HepG2 (cell line): Measurements from ENCODE around the gene GPR17. TPM values are rescaled to one million over a fixed set of nuclear protein-coding genes. Genes with fewer than 3 reads are reported as not detected.
A peak's percentile ranks its signal among the peaks of the same experiment; 100 is the strongest.

ENCODE experiments used
- CENPX ChIP-seq: sonication (generic); formaldehyde crosslinking; IDR thresholded peaks from 2 replicates; pipeline ENCODE4 v1.9.0; 2021; ENCODE audit warnings: mild to moderate bottlenecking, missing genetic modification reagents, moderate library complexity
- DNMT1 ChIP-seq: sonication (generic); formaldehyde crosslinking; IDR thresholded peaks from 2 replicates; pipeline ENCODE4 v1.5.1; 2020; ENCODE audit warnings: mild to moderate bottlenecking, missing genetic modification reagents
- FOXC1 ChIP-seq: sonication (generic); formaldehyde crosslinking; IDR thresholded peaks from 2 replicates; pipeline ENCODE4 v1.8.0; 2022; ENCODE audit warnings: mild to moderate bottlenecking, missing genetic modification reagents, borderline replicate concordance
- HNRNPLL ChIP-seq: fragments of 200-400 bp; formaldehyde crosslinking; IDR thresholded peaks from 2 replicates; pipeline ENCODE4 v1.6.1; 2017; ENCODE audit warnings: mild to moderate bottlenecking, low read depth, low read length; ENCODE audit not compliant: poor library complexity, severe bottlenecking
- JUNB ChIP-seq: sonication (generic); formaldehyde crosslinking; IDR thresholded peaks from 2 replicates; pipeline ENCODE4 v1.8.0; 2022; ENCODE audit warnings: missing genetic modification reagents, mild to moderate bottlenecking, borderline replicate concordance
- LRRFIP1 ChIP-seq: sonication (generic); formaldehyde crosslinking; conservative IDR thresholded peaks from 2 replicates; pipeline ENCODE4 v1.4.0; 2020; ENCODE audit warnings: missing genetic modification reagents
- MLXIP ChIP-seq: sonication (generic); formaldehyde crosslinking; IDR thresholded peaks from 2 replicates; pipeline ENCODE4 v1.9.0; 2021; ENCODE audit warnings: missing genetic modification reagents, borderline replicate concordance
- PBX2 ChIP-seq: IDR thresholded peaks from 2 replicates; pipeline ENCODE4 v1.6.1; 2016; ENCODE audit warnings: control low read depth
- TFAP4 ChIP-seq: sonication (generic); IDR thresholded peaks from 2 replicates; pipeline ENCODE4 v1.6.1; 2016; ENCODE audit warnings: low read depth, borderline replicate concordance
- ZKSCAN1 ChIP-seq: fragments of 150-350 bp; IDR thresholded peaks from 2 replicates; pipeline ENCODE4 v1.6.1; 2014; ENCODE audit warnings: low read length
- ZKSCAN5 ChIP-seq: sonication (generic); formaldehyde crosslinking; IDR thresholded peaks from 2 replicates; pipeline ENCODE4 v1.5.1; 2020; ENCODE audit warnings: mild to moderate bottlenecking, missing genetic modification reagents
- ZNF276 ChIP-seq: sonication (generic); formaldehyde crosslinking; IDR thresholded peaks from 2 replicates; pipeline ENCODE4 v1.4.0; 2020; ENCODE audit warnings: mild to moderate bottlenecking, low read depth, missing genetic modification reagents
- ZNF44 ChIP-seq: sonication (generic); formaldehyde crosslinking; IDR thresholded peaks from 2 replicates; pipeline ENCODE4 v1.5.1; 2020; ENCODE audit warnings: mild to moderate bottlenecking, missing genetic modification reagents
- ZNF451 ChIP-seq: sonication (generic); formaldehyde crosslinking; IDR thresholded peaks from 2 replicates; pipeline ENCODE4 v1.5.0; 2020; ENCODE audit warnings: mild to moderate bottlenecking, missing genetic modification reagents
- ZNF501 ChIP-seq: sonication (generic); formaldehyde crosslinking; IDR thresholded peaks from 2 replicates; pipeline ENCODE4 v1.5.1; 2020; ENCODE audit warnings: mild to moderate bottlenecking, moderate library complexity, missing genetic modification reagents
- ZNF710 ChIP-seq: sonication (generic); formaldehyde crosslinking; IDR thresholded peaks from 2 replicates; pipeline ENCODE4 v1.5.0; 2020; ENCODE audit warnings: mild to moderate bottlenecking, missing genetic modification reagents, borderline replicate concordance
- polyA plus RNA-seq, 8 experiments: library from polyadenylated mRNA; depleted of rRNA in 3 of 8; stranded (reverse) in 7 of 8; unstranded in 1 of 8; fragments of >200 nt; fragmentation: Illumina TruSeq in 4 of 8; extraction: Trizol in 4 of 8; gene quantifications; 2 replicates each; pipeline versions ENCODE4 v1.2.1 to v1.2.3, GENCODE V29; 2011 to 2016; ENCODE audit warnings: low read depth in 4 of 8, missing spikeins in 1 of 8, mixed read lengths in 1 of 8; ENCODE audit not compliant: insufficient read depth in 1 of 8
- total RNA-seq, 5 experiments: library from RNA; depleted of rRNA; stranded (reverse); fragments of >200 nt; fragmentation: Illumina TruSeq; extraction: Trizol; gene quantifications; 2 replicates each; pipeline ENCODE4 v1.2.3, GENCODE V29; 2016; ENCODE audit warnings: low read depth in 1 of 5

Gene GPR17
- total and polyA plus RNA-seq, 2 of the 13 experiments (the other 11 are each of a cell fraction or from before 2014, with no cell fraction given), result not detected

GRCh38 chr2:127640082-127641072 lies 5.6 kb upstream of the GPR17 start (continued):
- TF ChIP-seq ZNF44 (CRISPR knock-in tag) (no peak), ZKSCAN5 (CRISPR knock-in tag) (no peak), PBX2 (CRISPR knock-in tag) (no peak), FOXC1 (CRISPR knock-in tag) (peak; percentile 86), CENPX (CRISPR knock-in tag) (no peak), ZNF710 (CRISPR knock-in tag) (no peak; the same call in 1 of the 2 replicates), HNRNPLL (peak; percentile 19), ZNF451 (CRISPR knock-in tag) (peak; percentile 29; the same call in 1 of the 2 replicates), ZNF501 (peak; percentile 85), ZNF276 (CRISPR knock-in tag) (no peak), TFAP4 (peak; percentile 34; the same call in 1 of the 2 replicates), LRRFIP1 (no peak), JUNB (CRISPR knock-in tag) (no peak), ZKSCAN1 (no peak), MLXIP (CRISPR knock-in tag) (no peak), DNMT1 (no peak)
